Kidney epithelial cell (primary cell): Measurements from ENCODE around the gene SIX3. TPM values are rescaled to one million over a fixed set of nuclear protein-coding genes. Genes with fewer than 3 reads are reported as not detected.

ENCODE experiments used
- DNase-seq: peaks from one replicate; pipeline ENCODE4 v3.0.0-alpha.2; 2010; ENCODE audit warnings: low read depth
- H3K27me3 ChIP-seq: 2 replicates; pipeline ENCODE4 v1.6.0; 2011; ENCODE audit warnings: low read length; ENCODE audit not compliant: control insufficient read depth, insufficient read depth
- H3K36me3 ChIP-seq: 2 replicates; pipeline ENCODE4 v1.5.1; 2011; ENCODE audit warnings: low read length; ENCODE audit not compliant: control insufficient read depth, insufficient read depth
- H3K4me3 ChIP-seq: 2 replicates; pipeline ENCODE4 v1.5.1; 2011; ENCODE audit warnings: low read depth, mild to moderate bottlenecking, control low read depth, low read length
- CTCF ChIP-seq: IDR thresholded peaks from 2 replicates; pipeline ENCODE4 v1.5.1; 2011; ENCODE audit warnings: mild to moderate bottlenecking, moderate library complexity, low read length, control low read depth, inconsistent platforms; ENCODE audit not compliant: insufficient read depth, poor library complexity, severe bottlenecking
- total RNA-seq: library from RNA; depleted of rRNA; stranded (reverse); fragments of >200 nt; gene quantifications from 2 replicates; pipeline ENCODE4 v1.2.3, GENCODE V29; 2015

Gene SIX3
- total RNA-seq, 1 donor from 2014 or later, result not detected

GRCh38 chr2:44979581-44979980 is 38.1 kb downstream of the SIX3 start:
- DNase-seq, result no peak
- TF ChIP-seq CTCF, result no peak
- no peaks in the 10 kb centered on the region for H3K36me3 ChIP-seq

DNA sequence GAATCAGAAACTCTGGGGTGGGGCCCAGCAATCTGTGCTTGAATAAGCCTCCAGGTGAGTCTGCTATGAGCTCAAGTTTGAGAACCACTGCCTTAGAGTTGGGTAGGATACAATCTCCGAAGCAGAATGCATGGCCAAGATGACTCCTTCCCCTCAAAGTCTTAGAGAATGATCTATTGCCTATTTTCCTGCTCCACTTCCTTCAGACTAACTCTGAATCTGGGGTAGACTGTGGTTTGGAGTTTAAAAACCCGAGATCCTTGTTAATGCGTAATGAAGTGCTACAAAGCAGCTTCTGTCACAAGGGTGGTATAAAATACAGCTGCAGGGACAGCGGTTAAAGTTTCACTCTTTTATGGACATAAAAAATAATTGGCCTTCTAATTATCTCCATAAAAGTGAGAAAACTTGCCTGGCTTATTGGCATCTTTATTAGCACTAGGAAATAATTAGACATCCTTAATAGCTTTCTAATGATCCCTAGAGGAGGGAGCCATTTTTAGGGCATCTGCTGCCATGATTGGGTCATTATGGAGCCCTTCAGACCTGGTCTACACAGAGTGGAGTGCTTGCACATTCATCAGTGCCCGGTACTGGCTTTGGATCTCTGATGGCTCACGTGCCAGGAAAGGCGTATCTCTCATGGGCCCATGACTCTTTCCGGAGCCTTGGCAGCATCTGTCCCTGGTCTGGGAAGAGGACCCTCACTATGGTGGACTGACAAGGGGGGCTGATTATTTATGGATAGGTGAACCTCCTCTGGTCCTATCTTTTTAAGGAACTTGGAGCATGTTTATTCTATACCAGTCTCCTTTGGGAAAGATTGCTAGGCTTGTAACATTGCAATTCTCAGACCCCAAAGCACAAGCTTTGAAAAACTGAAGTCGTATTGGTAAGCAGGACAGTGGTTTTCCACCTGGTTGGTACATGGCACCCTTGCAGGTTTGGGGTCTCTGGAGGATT is 39.5 kb downstream of the SIX3 start:
- peak; percentile 29 for DNase-seq
- no peak overlapping the region for H3K4me3 ChIP-seq
- TF ChIP-seq CTCF, result no peak
- no peaks in the 10 kb centered on the region for H3K36me3 ChIP-seq
- peaks cover 10% of the 10 kb centered on the region for H3K27me3 ChIP-seq

More at GRCh38 chr2:44979581-44979980, 38.1 kb downstream of the SIX3 start:
- H3K4me3 ChIP-seq, result no peak overlapping the region
- H3K27me3 ChIP-seq, result peaks cover 15% of the 10 kb centered on the region

DNA sequence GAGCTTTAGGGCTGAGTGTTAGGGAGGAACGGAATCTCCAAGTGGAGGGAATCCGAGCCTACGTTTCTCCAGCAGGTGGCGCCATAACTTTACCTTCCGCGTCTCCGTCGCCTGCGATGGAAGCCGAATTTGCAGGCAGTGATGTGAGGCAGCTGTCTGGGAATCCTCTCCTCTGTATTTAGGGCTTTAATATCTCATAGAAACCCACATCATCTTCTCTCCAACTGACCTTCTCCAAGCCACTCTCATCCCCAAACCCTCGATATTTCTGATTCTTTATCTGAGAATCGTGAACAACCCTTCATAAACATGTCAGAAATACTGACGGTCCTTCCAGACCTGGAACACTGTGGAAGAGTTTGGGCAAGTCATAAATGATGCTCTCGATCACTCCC is 40.2 kb downstream of the SIX3 start:
- no peak for DNase-seq
- Histone ChIP-seq H3K4me3 (no peak overlapping the region), H3K27me3 (peaks cover 9% of the 10 kb centered on the region), H3K36me3 (no peaks in the 10 kb centered on the region)
- TF ChIP-seq CTCF, result peak; percentile 81

- H3K36me3 ChIP-seq, result no peaks in the 10 kb centered on the region
- H3K4me3 ChIP-seq, result no peak overlapping the region
- no peak for DNase-seq
- no peak for TF ChIP-seq CTCF
- H3K27me3 ChIP-seq, result peaks cover 2% of the 10 kb centered on the region
These were observed 42.5 kb downstream of the SIX3 start for GRCh38 chr2:44983836-44984604.

GRCh38 chr2:44989176-44989575 is 47.7 kb downstream of the SIX3 start:
- no peak overlapping the region for H3K4me3 ChIP-seq
- H3K36me3 ChIP-seq, result no peaks in the 10 kb centered on the region
- H3K27me3 ChIP-seq, result peaks cover 16% of the 10 kb centered on the region
- no peak for TF ChIP-seq CTCF
- no peak for DNase-seq
